Hematopoietic multipotent progenitor cell treated with erythropoietin and hydrocortisone succinate and interleukin-3 and kit ligand, for 8 days (in vitro differentiated cells): Measurements from ENCODE around the gene ADCY5.

Experiments
- DNase-seq: peaks from one replicate; pipeline ENCODE4 v3.0.0-alpha.2; 2015

The ADCY5 gene

GRCh38 chr3:123338620-123339061 is 110.2 kb downstream of the ADCY5 start:
- no peak for DNase-seq

- no peak for DNase-seq
These were observed 110.8 kb downstream of the ADCY5 start for GRCh38 chr3:123337948-123338619.

GRCh38 chr3:123337226-123337625 is 111.7 kb downstream of the ADCY5 start:
- DNase-seq: no peak

- DNase-seq: no peak
These were observed 112.4 kb downstream of the ADCY5 start for GRCh38 chr3:123336441-123336851.

GRCh38 chr3:123336001-123336400 is 112.9 kb downstream of the ADCY5 start:
- no peak for DNase-seq

- DNase-seq: no peak
These were observed 113.8 kb downstream of the ADCY5 start for GRCh38 chr3:123335007-123335670.

GRCh38 chr3:123334056-123334455 is 114.8 kb downstream of the ADCY5 start:
- DNase-seq: no peak

GRCh38 chr3:123333401-123333800 is 115.5 kb downstream of the ADCY5 start:
- DNase-seq: no peak

GRCh38 chr3:123332124-123332641 is 116.7 kb downstream of the ADCY5 start:
- DNase-seq: no peak

- DNase-seq: no peak
These were observed 117.2 kb downstream of the ADCY5 start for GRCh38 chr3:123331651-123332050.

- no peak for DNase-seq
These were observed 117.9 kb downstream of the ADCY5 start for GRCh38 chr3:123331006-123331405.

- DNase-seq: no peak
These were observed 118.4 kb downstream of the ADCY5 start for GRCh38 chr3:123330441-123330991.

- DNase-seq: no peak
These were observed 119.1 kb downstream of the ADCY5 start for GRCh38 chr3:123329636-123330340.

- peak; percentile 61 for DNase-seq
These were observed 119.8 kb downstream of the ADCY5 start for GRCh38 chr3:123328851-123329635.

- no peak for DNase-seq
These were observed 120.7 kb downstream of the ADCY5 start for GRCh38 chr3:123327956-123328850.

GRCh38 chr3:123327480-123327879 is 121.4 kb downstream of the ADCY5 start:
- DNase-seq: no peak

GRCh38 chr3:123326531-123326930 is 122.4 kb downstream of the ADCY5 start:
- DNase-seq: no peak

- no peak for DNase-seq
These were observed 123.1 kb downstream of the ADCY5 start for GRCh38 chr3:123325766-123326256.

- DNase-seq: no peak
These were observed 123.8 kb downstream of the ADCY5 start for GRCh38 chr3:123324880-123325765.

GRCh38 chr3:123323781-123324180 is 125.1 kb downstream of the ADCY5 start:
- DNase-seq: no peak
